Activated B cell treated with CpG ODN at 0.5 μM for 24 hours (primary cell): ENCODE data around the gene OPTN. TPM values are rescaled to one million over a fixed set of nuclear protein-coding genes. Genes with fewer than 3 reads are reported as not detected.

Experiments used
- ATAC-seq: fragments of 200-7000 bp; cut with Tn5 transposase; one replicate; pipeline ENCODE4 v1.10.0; 2021; ENCODE audit warnings: low read depth, mild to moderate bottlenecking, moderate library complexity
- CTCF ChIA-PET: fragments of 350-600 bp; sonication (Branson Sonifier 250); formaldehyde crosslinking; loops from one replicate; lab custom pipeline; 2021; ENCODE audit warnings: antibody characterized with exemption; lab: Charles Lee
- POLR2A ChIA-PET: fragments of 350-600 bp; sonication (Branson Sonifier 250); formaldehyde crosslinking; loops from one replicate; lab custom pipeline; 2021; ENCODE audit warnings: antibody characterized with exemption; lab: Charles Lee
- DNase-seq: peaks from one replicate; pipeline ENCODE4 v3.0.0; 2022
- H3K27ac Mint-ChIP-seq: one replicate; pipeline ENCODE4 v1.8.0; 2020; ENCODE audit warnings: mixed read lengths
- H3K27me3 Mint-ChIP-seq: one replicate; pipeline ENCODE4 v1.8.0; 2021; ENCODE audit warnings: mixed read lengths
- H3K36me3 Mint-ChIP-seq: one replicate; pipeline ENCODE4 v1.8.0; 2021; ENCODE audit warnings: low read depth, mixed read lengths
- H3K4me1 Mint-ChIP-seq: one replicate; pipeline ENCODE4 v1.8.0; 2021; ENCODE audit warnings: mixed read lengths
- H3K4me3 Mint-ChIP-seq: one replicate; pipeline ENCODE4 v1.8.0; 2020; ENCODE audit warnings: mild to moderate bottlenecking, mixed read lengths
- H3K9me3 Mint-ChIP-seq: one replicate; pipeline ENCODE4 v1.8.0; 2020; ENCODE audit warnings: mixed read lengths
- intact Hi-C: fragments of 100-400 bp; cut with micrococcal nuclease; formaldehyde crosslinking; loops from one replicate; pipeline ENCODE4 v1.15.1; 2024
- total RNA-seq: library from RNA; stranded (reverse); gene quantifications from 2 replicates; pipeline ENCODE4 v1.2.3, GENCODE V29; 2022
- TF ChIP-seq, protein P1 (sequence below): fragments of 200-600 bp; IDR thresholded peaks from one replicate; pipeline ENCODE4 v1.8.0; 2022; ENCODE audit warnings: antibody characterized with exemption, mild to moderate bottlenecking

The OPTN gene
- total RNA-seq, 1 donor from 2014 or later: 34.9 TPM

DNA sequence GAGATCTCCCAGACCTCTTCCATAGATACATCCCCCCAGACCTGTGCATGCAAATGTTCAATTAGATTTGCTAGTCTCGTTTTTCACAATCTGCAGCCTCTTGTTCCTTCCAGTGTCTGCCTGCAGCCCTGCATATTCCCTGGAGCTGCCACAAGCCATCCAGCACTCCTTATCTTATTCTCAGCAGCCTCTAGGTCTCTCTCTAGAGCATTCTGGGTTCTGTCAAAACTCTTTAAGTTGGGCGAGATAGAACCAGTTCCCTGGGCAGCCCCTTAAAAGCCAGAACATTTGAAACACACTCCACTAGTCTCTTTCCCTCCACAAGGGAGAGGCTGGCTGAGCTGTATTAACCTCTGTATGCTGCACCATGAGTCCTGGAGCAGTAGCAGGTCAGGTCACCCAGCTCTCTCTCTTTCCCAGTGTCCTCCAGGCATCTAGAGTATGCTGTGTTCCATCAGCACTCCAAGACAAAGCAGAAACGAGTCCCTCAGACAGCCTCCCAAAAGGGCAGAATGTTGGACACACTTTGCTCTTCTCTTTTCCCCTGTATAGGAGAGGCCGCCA is 40.7 kb downstream of the OPTN start:
- no peak for DNase-seq
- ATAC-seq: no peak
- TF ChIP-seq, protein P1, sequence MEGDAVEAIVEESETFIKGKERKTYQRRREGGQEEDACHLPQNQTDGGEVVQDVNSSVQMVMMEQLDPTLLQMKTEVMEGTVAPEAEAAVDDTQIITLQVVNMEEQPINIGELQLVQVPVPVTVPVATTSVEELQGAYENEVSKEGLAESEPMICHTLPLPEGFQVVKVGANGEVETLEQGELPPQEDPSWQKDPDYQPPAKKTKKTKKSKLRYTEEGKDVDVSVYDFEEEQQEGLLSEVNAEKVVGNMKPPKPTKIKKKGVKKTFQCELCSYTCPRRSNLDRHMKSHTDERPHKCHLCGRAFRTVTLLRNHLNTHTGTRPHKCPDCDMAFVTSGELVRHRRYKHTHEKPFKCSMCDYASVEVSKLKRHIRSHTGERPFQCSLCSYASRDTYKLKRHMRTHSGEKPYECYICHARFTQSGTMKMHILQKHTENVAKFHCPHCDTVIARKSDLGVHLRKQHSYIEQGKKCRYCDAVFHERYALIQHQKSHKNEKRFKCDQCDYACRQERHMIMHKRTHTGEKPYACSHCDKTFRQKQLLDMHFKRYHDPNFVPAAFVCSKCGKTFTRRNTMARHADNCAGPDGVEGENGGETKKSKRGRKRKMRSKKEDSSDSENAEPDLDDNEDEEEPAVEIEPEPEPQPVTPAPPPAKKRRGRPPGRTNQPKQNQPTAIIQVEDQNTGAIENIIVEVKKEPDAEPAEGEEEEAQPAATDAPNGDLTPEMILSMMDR: no peak
- CTCF ChIA-PET: no interaction called here
- no peak overlapping the region for H3K4me3 Mint-ChIP-seq
- H3K27me3 Mint-ChIP-seq: no peaks in the 10 kb centered on the region
- H3K36me3 Mint-ChIP-seq: peaks cover 50% of the 10 kb centered on the region
- no peak overlapping the region for H3K27ac Mint-ChIP-seq
- POLR2A ChIA-PET: no interaction called here
- intact Hi-C loops: no loop called here
- H3K4me1 Mint-ChIP-seq: no peaks in the 10 kb centered on the region
- H3K9me3 Mint-ChIP-seq: peaks cover 3% of the 10 kb centered on the region

DNA sequence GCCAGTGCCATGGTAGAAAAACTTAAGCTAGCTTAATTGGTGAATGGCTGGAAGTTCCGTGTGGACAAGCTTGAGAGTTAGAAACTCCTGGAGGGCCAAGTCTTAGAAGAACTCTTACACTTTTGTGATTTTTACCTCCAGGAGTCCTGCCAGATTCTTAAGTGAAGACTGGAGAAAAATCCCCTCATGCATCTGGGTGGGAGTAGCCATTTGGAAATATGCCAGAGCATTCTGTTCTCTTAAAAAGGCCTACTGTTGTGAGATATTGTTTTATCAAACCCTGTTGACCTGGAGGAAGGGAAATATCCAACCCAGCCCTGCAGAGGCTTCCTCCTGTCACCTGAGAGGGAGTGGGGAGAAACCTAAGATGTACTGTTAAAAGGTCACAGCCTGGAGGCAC is 43.8 kb downstream of the OPTN start:
- ChIA-PET CTCF (no interaction called here), POLR2A (no interaction called here)
- H3K4me1 Mint-ChIP-seq: no peaks in the 10 kb centered on the region
- no peak overlapping the region for H3K4me3 Mint-ChIP-seq
- H3K36me3 Mint-ChIP-seq: peaks cover 25% of the 10 kb centered on the region
- no peak overlapping the region for H3K27ac Mint-ChIP-seq
- H3K27me3 Mint-ChIP-seq: no peaks in the 10 kb centered on the region
- DNase-seq (no peak), ATAC-seq (no peak)
- TF ChIP-seq, protein P1: no peak
- peaks cover 8% of the 10 kb centered on the region for H3K9me3 Mint-ChIP-seq
- intact Hi-C loops: no loop called here

DNA sequence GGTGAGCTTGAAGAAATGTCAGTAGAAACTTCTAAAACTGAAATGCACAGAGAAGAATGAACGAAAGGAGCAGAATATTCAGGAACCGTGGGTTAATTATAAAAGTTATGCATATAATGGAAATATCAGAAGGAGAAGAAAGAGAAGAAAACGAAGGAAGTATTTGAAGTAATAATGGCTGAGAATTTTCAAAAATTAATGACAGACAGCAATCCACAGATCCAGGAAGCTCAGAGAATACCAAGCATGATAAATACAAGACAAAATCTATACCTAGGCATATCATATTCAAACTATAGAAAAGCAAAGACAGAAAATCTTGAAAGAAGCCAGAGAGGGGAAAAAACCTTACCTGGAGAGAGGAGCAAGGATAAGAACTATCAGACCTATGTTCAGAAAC is 44.9 kb downstream of the OPTN start:
- H3K27ac Mint-ChIP-seq: no peak overlapping the region
- peaks cover 8% of the 10 kb centered on the region for H3K9me3 Mint-ChIP-seq
- ATAC-seq: no peak
- peaks cover 22% of the 10 kb centered on the region for H3K36me3 Mint-ChIP-seq
- TF ChIP-seq, protein P1: no peak
- H3K4me3 Mint-ChIP-seq: no peak overlapping the region
- H3K4me1 Mint-ChIP-seq: no peaks in the 10 kb centered on the region
- CTCF ChIA-PET: no interaction called here
- no peak for DNase-seq
- H3K27me3 Mint-ChIP-seq: no peaks in the 10 kb centered on the region
- POLR2A ChIA-PET: no interaction called here
- intact Hi-C loops: no loop called here

DNA sequence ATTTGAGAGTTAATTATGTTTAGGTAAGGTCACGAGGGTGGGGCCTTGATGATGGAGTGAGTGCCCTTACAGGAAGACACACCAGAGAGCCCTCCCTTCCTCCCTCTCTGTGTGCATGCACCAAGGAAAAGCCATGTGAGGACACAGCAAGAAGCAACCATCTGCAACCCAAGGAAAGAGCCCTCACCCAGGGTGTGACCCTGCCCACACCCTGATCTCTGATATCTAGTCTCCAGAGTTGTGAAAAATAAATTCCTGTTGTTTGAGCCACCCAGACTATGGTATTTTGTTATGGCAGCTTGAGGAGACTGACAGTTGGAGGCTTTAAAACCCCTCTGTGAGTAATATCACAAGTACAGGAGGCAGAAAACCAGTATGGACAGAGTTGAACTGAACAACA is 46.4 kb downstream of the OPTN start:
- H3K4me3 Mint-ChIP-seq: no peak overlapping the region
- intact Hi-C loops: no loop called here
- ChIA-PET CTCF (no interaction called here), POLR2A (no interaction called here)
- peaks cover 9% of the 10 kb centered on the region for H3K36me3 Mint-ChIP-seq
- no peak for DNase-seq
- no peaks in the 10 kb centered on the region for H3K4me1 Mint-ChIP-seq
- TF ChIP-seq, protein P1: no peak
- H3K27ac Mint-ChIP-seq: no peak overlapping the region
- peaks cover 11% of the 10 kb centered on the region for H3K9me3 Mint-ChIP-seq
- no peaks in the 10 kb centered on the region for H3K27me3 Mint-ChIP-seq
- no peak for ATAC-seq

GRCh38 chr10:13147161-13147560 is 47.2 kb downstream of the OPTN start:
- intact Hi-C loops: no loop called here
- CTCF ChIA-PET: no interaction called here
- no peaks in the 10 kb centered on the region for H3K4me1 Mint-ChIP-seq
- H3K36me3 Mint-ChIP-seq: peaks cover 9% of the 10 kb centered on the region
- POLR2A ChIA-PET: no interaction called here
- no peak overlapping the region for H3K27ac Mint-ChIP-seq
- H3K4me3 Mint-ChIP-seq: no peak overlapping the region
- TF ChIP-seq, protein P1: no peak
- no peak for ATAC-seq
- no peaks in the 10 kb centered on the region for H3K27me3 Mint-ChIP-seq
- DNase-seq: no peak
- peaks cover 11% of the 10 kb centered on the region for H3K9me3 Mint-ChIP-seq
